ENCODE measurements around the gene HPDL.
"Not testable (repeated sequence)": the region's sequence is repeated elsewhere in the genome, so short reads cannot be mapped to it uniquely, and the experiment has no call there.

HPDL gene

DNA sequence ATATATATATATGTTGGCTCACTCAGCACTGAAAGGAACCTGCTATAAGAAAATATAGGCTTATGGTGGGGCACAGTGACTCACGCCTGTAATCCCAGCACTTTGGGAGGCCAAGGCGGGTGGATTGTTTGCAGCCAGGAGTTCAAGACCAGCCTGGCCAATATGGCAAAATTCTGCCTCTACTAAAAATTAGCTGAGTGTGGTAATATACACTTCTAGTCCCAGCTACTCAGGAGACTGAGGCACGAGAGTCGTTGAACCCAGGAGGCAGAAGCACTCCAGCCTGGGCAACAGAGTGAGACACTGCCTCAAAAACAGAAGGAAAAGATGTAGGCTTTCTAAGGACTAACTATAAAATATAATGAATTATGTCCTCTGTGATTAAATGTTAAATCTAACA, 28.1 kb downstream of the HPDL start:
- DNase-seq: no peak

DNA sequence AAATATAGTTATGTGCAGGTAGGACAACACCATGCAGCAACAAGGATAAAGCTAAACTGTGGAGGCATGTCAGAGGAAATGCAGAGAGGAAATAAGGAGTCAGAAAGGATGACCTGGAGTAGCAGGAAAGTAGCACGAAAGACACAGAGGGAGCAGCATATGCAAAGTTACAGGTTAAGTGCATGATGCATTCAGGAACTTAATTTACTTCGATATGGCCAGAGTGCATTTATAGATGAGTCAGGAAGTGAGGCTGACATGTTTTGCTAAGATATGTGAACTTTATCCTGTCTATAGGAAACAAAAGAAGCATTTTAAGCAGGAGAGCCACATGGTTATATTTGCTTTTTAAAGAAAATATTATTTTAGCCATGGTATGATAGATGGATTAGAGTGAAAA, 29.0 kb downstream of the HPDL start:
- DNase-seq: no peak

GRCh38 chr1:45356186-45356585, 29.5 kb downstream of the HPDL start:
- DNase-seq: no peak

- peak; percentile 23 for DNase-seq
Measured at GRCh38 chr1:45359882-45360513, 33.3 kb downstream of the HPDL start.

DNA sequence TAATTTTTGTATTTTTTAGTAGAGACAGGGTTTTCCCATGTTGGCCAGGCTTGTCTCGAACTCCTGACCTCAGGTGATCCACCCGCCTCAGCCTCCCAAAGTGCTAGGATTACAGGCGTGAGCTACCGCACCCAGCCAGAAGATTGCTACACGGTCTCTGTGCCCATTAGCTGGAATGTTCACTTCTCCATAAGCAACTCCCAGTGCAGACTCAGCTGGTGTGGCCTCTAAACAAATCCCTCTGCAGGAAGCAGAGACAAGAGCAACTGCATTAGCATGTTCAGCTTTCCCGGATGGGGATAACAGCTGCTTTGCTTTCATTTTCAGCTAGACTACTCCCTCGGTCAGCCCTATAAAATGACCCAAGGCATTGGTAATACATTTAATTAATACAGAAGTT, 34.3 kb downstream of the HPDL start:
- not testable (repeated sequence) for DNase-seq

- DNase-seq: no peak
Measured at GRCh38 chr1:45364294-45364693, 37.6 kb downstream of the HPDL start.

DNA sequence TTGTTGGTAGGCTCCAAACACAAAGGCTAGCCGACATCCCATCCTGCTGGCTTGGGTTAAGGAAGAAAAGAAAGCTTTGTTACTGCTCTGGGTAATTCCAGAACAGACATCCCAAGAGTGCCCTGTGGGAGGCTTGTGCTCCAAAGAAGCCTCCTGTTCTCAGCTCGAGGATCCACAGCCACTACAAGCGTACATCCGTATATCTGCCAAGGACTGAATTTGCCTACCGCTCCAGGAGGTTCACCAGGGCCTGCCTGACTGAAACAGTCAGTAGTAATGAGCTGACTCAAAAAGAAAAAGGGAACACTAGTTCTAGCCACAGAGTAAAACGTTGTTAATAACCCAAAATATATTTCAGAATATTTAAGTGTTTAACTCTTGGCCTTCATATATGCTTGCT, 38.4 kb downstream of the HPDL start:
- DNase-seq: no peak

- no peak for DNase-seq
Measured at GRCh38 chr1:45370575-45370974, 43.9 kb downstream of the HPDL start.

GRCh38 chr1:45373573-45373972, 46.9 kb downstream of the HPDL start:
- DNase-seq: no peak

- no peak for DNase-seq
Measured at GRCh38 chr1:45375104-45376090, 48.7 kb downstream of the HPDL start.

DNA sequence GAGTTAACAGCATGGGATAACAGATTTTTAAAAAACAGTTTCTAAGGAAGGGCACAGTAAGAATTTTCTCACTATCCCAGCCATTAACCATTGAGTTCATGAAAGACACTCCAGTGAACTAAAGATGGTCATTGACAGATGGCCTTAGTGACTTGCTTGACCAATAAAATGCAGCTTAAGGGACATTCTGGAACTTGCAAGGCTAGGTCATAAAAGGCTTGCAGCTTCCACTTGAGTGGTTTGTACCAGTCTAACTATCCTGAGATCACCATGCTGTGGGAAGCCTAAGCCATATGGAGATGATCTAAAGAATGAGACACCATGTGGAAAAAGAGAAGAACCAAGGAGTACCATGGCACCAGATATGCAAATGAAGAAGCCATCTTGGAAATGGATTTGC, 51.5 kb downstream of the HPDL start:
- DNase-seq: no peak

Measured in NCI-H146 (cell line).